HEK293T (cell line): ENCODE results near the gene NUDT14.

Experiments used
- ARNT ChIP-seq: fragments of 450-650 bp; IDR thresholded peaks from 2 replicates; pipeline ENCODE4 v1.6.1; 2017; ENCODE audit warnings: mild to moderate bottlenecking
- FOXA1 ChIP-seq: fragments of 450-650 bp; IDR thresholded peaks from 2 replicates; pipeline ENCODE4 v1.6.1; 2016; ENCODE audit warnings: mild to moderate bottlenecking
- FOXM1 ChIP-seq: fragments of 450-650 bp; IDR thresholded peaks from 2 replicates; pipeline ENCODE4 v1.6.1; 2017; ENCODE audit warnings: mild to moderate bottlenecking, borderline replicate concordance
- HDGF ChIP-seq: fragments of 450-650 bp; IDR thresholded peaks from 2 replicates; pipeline ENCODE4 v1.6.1; 2017; ENCODE audit warnings: antibody characterized with exemption, borderline replicate concordance
- LEF1 ChIP-seq: fragments of 450-650 bp; IDR thresholded peaks from 2 replicates; pipeline ENCODE4 v1.6.1; 2017; ENCODE audit warnings: mild to moderate bottlenecking, borderline replicate concordance
- NFRKB ChIP-seq: fragments of 450-650 bp; IDR thresholded peaks from 2 replicates; pipeline ENCODE4 v1.6.1; 2016; ENCODE audit warnings: mild to moderate bottlenecking, moderate library complexity
- PKNOX1 ChIP-seq: fragments of 450-650 bp; IDR thresholded peaks from 2 replicates; pipeline ENCODE4 v1.6.1; 2016
- SP1 ChIP-seq: fragments of 450-650 bp; IDR thresholded peaks from 2 replicates; pipeline ENCODE4 v1.6.1; 2017
- SUZ12 ChIP-seq: fragments of 450-650 bp; IDR thresholded peaks from 2 replicates; pipeline ENCODE4 v1.6.1; 2016; ENCODE audit warnings: mild to moderate bottlenecking
- TARDBP ChIP-seq: fragments of 450-650 bp; IDR thresholded peaks from 2 replicates; pipeline ENCODE4 v1.6.1; 2016

- TF ChIP-seq SUZ12 (no peak), FOXA1 (no peak), SP1 (no peak), NFRKB (no peak), HDGF (no peak), LEF1 (no peak), ARNT (no peak), PKNOX1 (no peak), TARDBP (no peak), FOXM1 (no peak)
These were observed 43.0 kb downstream of the NUDT14 start for GRCh38 chr14:105138021-105138541.
